Measurements from ENCODE around the gene SLIT3.

SLIT3 gene

GRCh38 chr5:168946363-168946762 lies 354.6 kb downstream of the SLIT3 start:
- DNase-seq: no peak

GRCh38 chr5:168944004-168944403 lies 356.9 kb downstream of the SLIT3 start:
- no peak for DNase-seq

GRCh38 chr5:168943091-168943884 lies 357.7 kb downstream of the SLIT3 start:
- DNase-seq: no peak

DNA sequence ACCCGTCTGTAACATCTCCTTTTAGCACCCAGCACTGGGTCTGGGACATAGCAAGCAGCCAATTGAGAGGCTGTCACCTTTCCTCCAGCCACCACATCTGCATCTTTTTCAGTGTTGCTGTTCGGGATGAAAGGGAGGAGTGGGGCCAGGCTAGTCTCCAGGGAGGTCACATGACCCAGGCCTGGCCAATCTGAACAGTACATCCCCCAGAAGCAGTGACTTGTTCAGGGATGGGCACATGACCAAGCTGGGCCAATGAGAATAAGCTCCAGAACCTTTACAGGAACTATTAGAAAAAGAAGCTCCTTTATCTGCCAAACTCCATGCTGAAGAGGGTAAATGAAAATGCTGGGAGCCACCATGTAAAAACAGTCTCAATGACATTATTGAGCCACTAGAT lies 359.0 kb downstream of the SLIT3 start:
- peak; percentile 26 for DNase-seq

- no peak for DNase-seq
Observed at GRCh38 chr5:168940712-168941111, 360.2 kb downstream of the SLIT3 start.

DNA sequence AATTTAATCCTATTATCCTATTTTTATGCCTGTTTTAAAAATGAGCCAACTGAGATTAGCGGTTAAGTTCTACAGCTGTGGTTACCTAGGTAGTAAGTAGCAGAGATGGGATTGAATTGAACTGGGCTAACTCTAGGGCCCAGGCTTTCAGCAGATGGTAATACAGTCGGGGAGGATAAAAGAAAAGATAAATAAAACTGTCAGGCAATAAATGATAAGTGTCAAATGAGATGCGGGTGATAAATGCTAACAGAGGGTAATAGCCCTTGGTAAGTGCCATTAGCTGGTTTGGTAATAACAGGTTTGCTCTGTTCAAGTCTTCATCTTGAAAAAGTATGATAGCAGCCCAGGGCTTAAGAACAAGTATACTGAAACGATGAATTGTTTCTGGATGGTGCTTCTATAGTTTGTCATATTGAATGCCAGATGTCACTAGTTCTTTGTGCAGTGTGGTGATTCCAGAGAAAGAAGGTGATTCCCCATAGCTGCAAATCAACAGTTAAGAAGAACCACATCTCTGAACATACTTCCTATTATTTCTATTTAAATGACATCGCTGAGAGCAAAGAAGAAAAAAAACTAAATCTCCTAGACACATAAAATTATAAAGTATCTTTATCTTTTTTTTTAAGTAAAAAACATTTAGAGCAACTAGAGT lies 360.9 kb downstream of the SLIT3 start:
- DNase-seq: no peak

- no peak for DNase-seq
Observed at GRCh38 chr5:168939156-168939800, 361.7 kb downstream of the SLIT3 start.

DNA sequence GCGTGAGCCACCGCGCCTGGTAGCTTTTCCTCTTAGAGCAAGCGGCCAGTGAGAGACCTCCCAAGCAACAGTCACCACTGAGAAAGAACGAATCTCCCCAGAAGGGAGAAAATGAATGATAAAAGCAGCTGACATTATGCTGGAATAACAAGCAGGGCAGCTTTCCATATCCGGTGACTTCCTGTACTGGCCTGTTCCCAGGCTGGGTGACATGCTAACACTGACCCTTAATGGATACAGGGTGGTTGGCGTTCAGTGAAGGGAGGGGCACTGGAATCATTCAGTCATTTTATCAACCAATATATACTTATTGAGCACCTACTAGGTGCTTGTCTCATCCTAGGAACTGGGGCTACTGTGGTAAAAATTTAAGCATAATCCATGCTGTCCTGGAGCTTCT lies 364.4 kb downstream of the SLIT3 start:
- no peak for DNase-seq

GRCh38 chr5:168935183-168935582 lies 365.8 kb downstream of the SLIT3 start:
- DNase-seq: no peak

DNA sequence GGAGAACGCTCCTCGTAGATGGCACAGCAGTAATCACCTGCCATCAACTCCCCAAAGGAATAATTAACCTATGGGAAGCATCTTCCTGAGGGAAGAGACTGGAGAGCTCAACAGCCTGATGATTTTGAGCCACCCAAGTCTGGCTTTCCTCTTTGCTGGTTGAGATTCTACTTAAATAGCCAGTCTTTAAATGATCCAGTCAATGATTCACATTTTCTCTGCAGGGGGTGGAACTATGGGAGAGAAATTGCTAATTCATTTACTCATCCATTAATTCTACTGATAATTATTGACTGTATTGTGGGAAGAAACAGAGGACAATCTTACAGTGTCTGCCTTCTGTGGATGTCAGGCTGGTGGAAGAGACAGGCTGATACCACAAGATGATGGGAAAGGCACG lies 366.8 kb downstream of the SLIT3 start:
- DNase-seq: no peak

DNA sequence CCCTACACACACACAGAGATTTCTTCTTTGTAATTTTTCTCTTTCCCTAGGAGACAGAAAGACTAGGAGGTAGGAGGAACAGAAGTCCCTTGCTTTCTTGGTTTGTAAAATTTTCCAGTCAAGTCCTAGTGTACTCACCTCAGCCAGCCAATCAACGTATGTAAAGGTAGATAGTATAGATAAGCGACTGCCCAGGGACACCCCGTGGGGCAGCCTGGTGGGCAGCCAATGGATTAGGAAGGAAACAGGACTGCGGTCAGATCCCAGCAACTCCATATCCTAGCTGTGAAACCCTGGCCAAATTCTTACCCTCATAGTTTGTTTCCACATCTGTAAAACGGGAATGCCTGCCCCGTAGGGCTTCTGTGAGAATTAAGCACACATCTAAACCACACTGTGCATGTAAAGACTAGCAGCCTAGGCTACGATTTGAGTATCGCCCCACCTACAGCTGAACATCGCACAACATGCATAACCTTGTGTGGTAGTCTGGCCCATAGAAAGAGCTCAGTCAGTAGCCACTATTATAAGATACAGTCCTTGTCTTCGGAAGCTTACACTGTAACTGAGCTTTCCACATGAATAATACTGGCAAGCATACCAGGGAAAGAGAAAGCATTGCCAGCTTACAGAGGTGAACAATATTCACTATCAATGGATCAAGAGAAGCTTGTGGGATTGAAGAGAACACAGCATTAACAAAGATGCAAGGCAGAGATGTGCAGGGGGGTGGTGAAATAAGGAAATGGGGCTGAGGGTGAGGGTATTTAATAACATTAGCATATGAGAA lies 368.3 kb downstream of the SLIT3 start:
- DNase-seq: no peak

DNA sequence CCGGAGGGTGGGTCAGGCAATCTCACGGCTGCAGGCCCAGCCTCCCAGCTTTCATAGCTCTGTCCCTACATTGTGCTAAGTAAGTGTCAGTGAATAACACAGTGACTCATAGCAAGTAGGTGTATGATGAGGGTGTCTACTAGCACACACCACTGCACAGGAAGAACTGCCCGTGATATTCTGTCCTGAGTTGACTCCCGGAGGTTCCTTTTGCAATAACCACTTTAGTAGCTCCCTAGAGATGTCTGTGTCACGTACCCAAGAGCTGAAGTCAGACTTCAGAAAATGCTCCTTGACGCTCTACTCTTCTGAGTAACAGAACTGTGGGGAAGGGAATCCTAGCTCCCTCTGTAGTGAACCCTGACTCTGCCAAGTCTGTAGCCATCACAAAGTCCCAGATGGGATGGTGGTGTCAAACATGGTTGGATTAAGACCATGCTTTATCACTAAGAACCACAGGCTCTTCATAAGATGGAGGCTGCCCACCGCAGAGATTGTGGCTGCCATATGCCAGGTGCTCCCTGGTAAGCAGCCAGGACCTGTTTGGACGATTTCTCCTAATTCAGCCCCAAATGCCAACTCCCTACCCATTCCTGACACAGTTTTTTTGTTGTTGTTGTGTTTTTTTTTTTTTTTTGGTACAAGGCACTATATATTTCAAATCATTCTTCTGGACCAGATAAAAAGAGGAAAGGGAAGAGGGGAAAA lies 369.1 kb downstream of the SLIT3 start:
- DNase-seq: no peak

- no peak for DNase-seq
Observed at GRCh38 chr5:168929656-168930055, 371.3 kb downstream of the SLIT3 start.

DNA sequence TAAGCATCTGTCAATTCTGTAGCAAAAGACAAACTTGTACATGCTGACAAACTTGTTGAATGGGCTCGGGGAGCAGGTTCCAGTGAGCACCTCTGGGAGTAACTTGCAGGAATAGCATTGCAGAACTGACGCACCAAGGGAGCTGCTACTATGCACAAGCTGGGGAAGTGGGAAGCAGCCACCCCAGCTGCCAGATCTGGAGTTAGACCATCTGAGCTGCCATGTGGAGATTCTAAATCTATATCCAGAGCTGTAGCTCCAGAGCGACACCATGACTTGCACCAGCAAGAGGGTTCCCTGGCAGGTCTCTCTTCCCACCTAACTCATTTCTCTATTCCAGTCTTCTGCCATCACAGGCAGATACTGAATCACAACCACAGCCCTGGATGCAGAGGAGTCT lies 375.8 kb downstream of the SLIT3 start:
- DNase-seq: no peak

DNA sequence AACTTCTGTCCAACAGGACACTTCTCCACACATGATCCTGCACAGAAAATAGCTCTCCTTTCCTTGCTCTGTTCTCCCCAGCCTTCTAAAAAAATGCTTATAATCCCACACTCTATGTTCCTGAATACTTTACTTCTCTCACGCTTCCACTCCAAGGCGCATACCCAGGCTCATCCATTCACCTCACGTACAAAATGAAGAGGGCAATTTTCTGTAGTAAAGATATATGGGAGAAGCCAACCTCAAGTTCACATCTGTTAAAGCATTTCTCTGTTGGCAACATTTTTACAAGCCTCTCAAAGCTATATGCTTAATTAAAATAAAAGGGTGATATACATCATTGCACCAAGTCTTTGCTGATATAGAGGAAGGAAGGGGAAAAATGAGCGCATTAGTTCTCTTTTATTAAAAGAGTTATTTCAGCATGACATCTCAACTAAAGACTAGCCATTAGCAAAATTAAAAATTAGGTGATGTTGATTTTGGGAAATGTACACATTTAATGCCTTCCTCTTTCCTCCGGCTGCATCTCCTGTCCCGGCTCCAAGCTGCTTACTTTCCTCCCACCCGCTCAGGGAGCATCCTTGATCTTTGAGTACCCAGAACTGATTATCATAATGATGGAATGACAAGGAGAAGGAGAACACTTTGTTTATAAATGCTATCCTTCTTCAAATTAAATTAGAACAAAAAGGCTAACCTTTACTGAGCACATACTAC lies 379.6 kb downstream of the SLIT3 start:
- no peak for DNase-seq

GRCh38 chr5:168920019-168920810 lies 380.7 kb downstream of the SLIT3 start:
- no peak for DNase-seq

GRCh38 chr5:168917947-168918600 lies 382.9 kb downstream of the SLIT3 start:
- no peak for DNase-seq

GRCh38 chr5:168916852-168917251 lies 384.1 kb downstream of the SLIT3 start:
- DNase-seq: no peak

DNA sequence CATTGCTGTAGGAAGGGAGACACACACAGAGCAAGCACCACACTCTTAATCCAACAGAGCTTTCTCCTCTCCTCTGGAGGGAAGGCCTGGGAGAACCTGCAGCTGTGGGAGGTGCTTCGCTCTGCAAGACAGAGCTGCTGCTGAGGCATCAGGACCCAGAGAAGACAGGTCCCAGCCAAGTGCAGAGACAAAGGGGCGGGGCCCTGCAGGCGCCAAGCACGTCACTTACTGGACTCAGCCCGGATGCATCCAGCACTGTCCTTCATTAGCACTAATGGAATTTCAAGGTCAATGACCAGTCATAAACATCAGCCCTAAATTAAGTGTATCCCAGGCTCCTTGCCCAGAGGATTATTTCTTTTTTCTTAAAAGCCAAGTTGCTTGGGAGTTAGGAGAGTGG lies 384.7 kb downstream of the SLIT3 start:
- DNase-seq: no peak

GRCh38 chr5:168914491-168914890 lies 386.4 kb downstream of the SLIT3 start:
- no peak for DNase-seq

- DNase-seq: no peak
Observed at GRCh38 chr5:168910874-168911273, 390.1 kb downstream of the SLIT3 start.

Measured in OCI-M1 (cell line).